Stomach smooth muscle (tissue), 2 donors: ENCODE data around the gene S100PBP.
A peak's percentile ranks its signal among the peaks of the same experiment; 100 is the strongest.

Experiments used
- H3K27ac ChIP-seq: one replicate; pipeline ENCODE4 v1.7.0; 2013; ENCODE audit warnings: mild to moderate bottlenecking, low read length, inconsistent platforms
- H3K27me3 ChIP-seq, 2 donors: one replicate each; pipeline ENCODE4 v1.7.0; 2013; ENCODE audit warnings: low read length in 2 of 2; ENCODE audit not compliant: insufficient read depth in 2 of 2, control insufficient read depth in 1 of 2
- H3K36me3 ChIP-seq, 2 donors: one replicate each; pipeline ENCODE4 v1.7.0; 2013; ENCODE audit warnings: low read length in 2 of 2; ENCODE audit not compliant: control insufficient read depth in 2 of 2, insufficient read depth in 2 of 2
- H3K4me1 ChIP-seq: one replicate; pipeline ENCODE4 v1.7.0; 2013; ENCODE audit warnings: low read length; ENCODE audit not compliant: control insufficient read depth, insufficient read depth
- H3K4me3 ChIP-seq, 2 donors: one replicate each; pipeline ENCODE4 v1.7.0; 2013; ENCODE audit warnings: low read length in 2 of 2
- H3K9ac ChIP-seq, 2 donors: one replicate each; pipeline ENCODE4 v1.7.0; 2013; ENCODE audit warnings: low read length in 2 of 2, mild to moderate bottlenecking in 1 of 2
- H3K9me3 ChIP-seq, 2 donors: one replicate each; pipeline ENCODE4 v1.7.0; 2013; ENCODE audit warnings: low read length in 2 of 2; ENCODE audit not compliant: control insufficient read depth in 2 of 2
- donor health status: healthy.
- donor health status: Pancreatic carcinoma.

The S100PBP gene

DNA sequence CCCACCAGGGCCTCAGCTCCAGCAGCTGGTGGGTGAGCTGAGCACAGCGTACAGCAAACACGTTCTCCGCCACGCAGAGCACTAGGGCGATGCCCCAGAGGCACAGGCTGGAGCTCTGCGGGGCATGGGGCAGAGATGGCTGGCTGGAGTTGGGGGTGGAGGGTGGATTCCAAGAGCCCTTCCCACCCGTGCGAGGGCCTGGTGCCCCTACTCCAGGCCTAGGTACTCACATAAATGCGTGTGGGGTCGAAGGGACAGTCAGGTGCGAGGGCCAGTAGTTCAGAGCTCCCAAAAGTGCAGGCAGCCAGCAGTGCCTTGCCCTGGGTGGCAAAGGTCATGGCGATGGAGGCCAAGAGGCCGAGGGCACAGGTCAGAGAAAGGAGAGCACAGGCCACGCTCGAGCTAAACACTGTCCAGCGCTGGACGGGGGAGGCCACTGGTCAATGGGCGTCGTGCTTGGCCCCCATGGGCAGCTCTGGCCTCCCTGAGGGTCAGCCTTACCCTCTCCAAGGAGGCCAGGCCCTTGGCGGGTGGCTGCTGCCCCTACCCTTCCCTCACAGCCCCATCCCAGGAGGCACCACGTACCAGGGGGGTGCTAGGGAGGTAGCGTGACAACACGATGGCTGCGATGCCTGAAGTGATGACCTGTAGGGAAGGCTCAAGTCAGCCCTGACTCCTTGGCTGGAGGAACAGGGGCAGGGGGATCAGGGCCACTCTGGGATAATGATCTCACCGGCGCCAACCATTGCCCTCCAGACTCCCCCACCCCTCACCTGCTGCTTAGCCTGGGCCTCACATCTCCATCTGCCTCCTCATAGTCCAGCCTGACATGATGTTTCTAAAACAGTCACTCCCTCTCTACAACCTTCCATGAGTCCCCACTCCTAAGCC is 78.1 kb downstream of the S100PBP start:
- Histone ChIP-seq H3K4me1 (peaks cover 16% of the 10 kb centered on the region), H3K4me3 (no peak overlapping the region), H3K27ac (no peak overlapping the region), H3K9ac (no peak overlapping the region), H3K36me3 (peaks cover 0 to 2% of the 10 kb centered on the region in 2 donors), H3K9me3 (no peaks in the 10 kb centered on the region), H3K27me3 (peaks cover 13 to 26% of the 10 kb centered on the region in 2 donors)

DNA sequence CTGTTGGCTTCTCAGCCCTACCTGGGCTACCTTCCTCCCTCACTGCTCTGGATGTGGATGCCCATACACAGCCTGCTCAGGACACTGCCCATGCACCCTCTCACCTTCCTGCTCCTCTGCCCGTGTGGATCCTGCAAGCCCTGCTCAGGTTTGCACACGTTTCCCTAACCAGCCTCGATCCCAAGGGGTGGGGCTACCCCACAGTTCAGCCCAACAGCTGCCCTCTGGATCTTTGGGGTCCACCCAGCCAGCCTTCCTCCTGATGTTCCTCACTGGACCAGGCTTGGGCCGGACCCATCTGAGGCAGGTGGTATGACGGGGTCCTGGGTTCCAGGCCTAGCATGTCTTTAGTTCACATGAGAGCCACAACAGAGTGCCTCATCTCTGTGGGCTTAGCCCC is 79.0 kb downstream of the S100PBP start:
- H3K27ac ChIP-seq = no peak overlapping the region
- H3K4me1 ChIP-seq = peaks cover 21% of the 10 kb centered on the region
- H3K36me3 ChIP-seq = peaks cover 0 to 2% of the 10 kb centered on the region in 2 donors
- H3K27me3 ChIP-seq = peaks cover 13 to 21% of the 10 kb centered on the region in 2 donors
- H3K9ac ChIP-seq = no peak overlapping the region
- H3K4me3 ChIP-seq = no peak overlapping the region
- no peaks in the 10 kb centered on the region for H3K9me3 ChIP-seq

DNA sequence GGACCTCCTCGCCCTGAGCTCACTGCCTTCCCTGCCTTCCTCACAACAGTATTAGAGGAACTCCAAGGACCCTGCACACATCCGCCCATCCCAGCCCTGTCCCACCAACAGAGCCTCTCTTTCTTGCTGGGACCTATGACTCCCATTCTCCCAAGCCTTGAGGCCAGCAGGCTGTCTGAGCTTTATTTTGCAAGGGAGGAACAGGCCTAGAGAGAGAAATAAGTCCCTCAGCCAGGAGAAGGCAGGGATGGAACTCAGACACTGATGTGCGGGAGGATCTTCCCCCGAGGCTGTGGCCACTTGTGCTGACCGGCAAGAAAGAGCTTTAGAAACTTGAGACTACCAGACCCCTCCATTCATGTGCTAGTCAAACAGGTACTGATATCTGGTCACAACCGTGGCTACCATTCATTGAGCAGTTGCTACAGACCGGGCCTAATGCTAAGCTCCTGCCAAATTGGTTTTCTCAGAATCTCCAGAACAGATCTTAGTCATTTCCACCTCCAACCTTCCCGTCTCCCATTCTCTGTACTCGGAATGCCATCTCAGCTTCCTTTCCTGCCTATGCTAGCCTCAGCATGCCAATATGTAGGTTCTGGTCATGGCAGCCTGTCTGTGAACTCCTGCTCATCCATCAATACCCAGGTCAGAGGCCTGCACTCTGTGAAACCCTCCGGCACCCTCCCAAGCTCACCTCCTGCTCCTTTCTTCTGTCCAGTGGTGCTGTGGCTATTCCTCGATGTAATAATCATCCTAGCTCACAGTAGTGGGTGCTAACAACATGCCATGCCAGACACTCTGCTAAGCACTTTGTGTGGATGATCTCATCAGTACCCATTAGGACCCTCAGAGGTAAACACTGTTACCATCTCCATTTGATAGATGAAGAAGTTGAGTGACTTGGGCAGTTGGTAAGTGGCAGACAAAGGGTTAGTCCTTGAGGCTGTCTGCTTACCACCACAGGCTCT is 79.9 kb downstream of the S100PBP start:
- Histone ChIP-seq H3K4me1 (peaks cover 24% of the 10 kb centered on the region), H3K9ac (no peak overlapping the region), H3K27me3 (peaks cover 6 to 16% of the 10 kb centered on the region in 2 donors), H3K4me3 (no peak overlapping the region), H3K27ac (no peak overlapping the region), H3K36me3 (peaks cover 0 to 2% of the 10 kb centered on the region in 2 donors), H3K9me3 (no peaks in the 10 kb centered on the region)

DNA sequence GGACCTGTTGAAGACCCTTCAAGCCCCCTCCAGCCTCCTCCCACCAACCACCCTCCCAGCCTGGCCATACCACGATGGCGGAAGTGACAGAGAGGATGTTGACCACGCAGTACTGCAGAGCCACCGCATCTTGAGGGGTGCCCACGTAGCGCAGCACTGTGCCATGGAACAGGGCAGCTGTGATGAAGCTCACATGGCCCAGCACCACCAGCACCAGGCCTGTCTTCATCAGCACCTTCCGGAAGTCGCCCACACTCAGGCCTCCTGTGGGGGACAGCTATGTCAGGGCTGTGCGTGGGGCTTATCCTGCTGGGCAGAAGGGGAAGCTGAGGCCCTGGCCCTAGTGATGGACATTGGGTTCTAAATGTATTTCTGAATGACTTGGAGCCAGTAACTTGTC is 80.6 kb downstream of the S100PBP start:
- Histone ChIP-seq H3K27me3 (peaks cover 2 to 11% of the 10 kb centered on the region in 2 donors), H3K36me3 (peaks cover 0 to 2% of the 10 kb centered on the region in 2 donors), H3K4me1 (peaks cover 18% of the 10 kb centered on the region), H3K9me3 (no peaks in the 10 kb centered on the region), H3K9ac (no peak overlapping the region), H3K4me3 (no peak overlapping the region), H3K27ac (no peak overlapping the region)

DNA sequence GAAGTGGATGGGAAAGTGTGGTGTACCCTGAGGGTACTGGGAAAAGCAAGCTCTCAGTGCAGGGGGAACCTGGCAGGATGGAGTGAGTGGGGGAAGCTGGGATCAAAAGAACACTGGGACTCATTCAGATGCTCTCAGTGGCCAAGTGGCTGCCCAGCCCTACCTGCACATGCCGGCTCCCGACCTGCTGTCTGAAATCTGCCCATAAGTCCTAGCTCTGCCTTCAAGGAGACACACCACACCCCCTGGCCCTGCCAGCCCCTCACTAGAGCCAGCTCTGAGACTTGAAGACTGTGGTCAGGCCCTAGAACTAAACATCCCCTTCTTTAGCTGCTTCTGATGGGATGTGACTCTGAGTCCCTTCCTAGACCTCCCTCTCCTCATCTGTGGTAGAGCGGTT is 81.5 kb downstream of the S100PBP start:
- peaks cover 0 to 2% of the 10 kb centered on the region in 2 donors for H3K36me3 ChIP-seq
- H3K9ac ChIP-seq = no peak overlapping the region
- H3K27me3 ChIP-seq = peaks cover 2 to 5% of the 10 kb centered on the region in 2 donors
- no peaks in the 10 kb centered on the region for H3K9me3 ChIP-seq
- no peak overlapping the region for H3K27ac ChIP-seq
- H3K4me1 ChIP-seq = peaks cover 13% of the 10 kb centered on the region
- H3K4me3 ChIP-seq = no peak overlapping the region

DNA sequence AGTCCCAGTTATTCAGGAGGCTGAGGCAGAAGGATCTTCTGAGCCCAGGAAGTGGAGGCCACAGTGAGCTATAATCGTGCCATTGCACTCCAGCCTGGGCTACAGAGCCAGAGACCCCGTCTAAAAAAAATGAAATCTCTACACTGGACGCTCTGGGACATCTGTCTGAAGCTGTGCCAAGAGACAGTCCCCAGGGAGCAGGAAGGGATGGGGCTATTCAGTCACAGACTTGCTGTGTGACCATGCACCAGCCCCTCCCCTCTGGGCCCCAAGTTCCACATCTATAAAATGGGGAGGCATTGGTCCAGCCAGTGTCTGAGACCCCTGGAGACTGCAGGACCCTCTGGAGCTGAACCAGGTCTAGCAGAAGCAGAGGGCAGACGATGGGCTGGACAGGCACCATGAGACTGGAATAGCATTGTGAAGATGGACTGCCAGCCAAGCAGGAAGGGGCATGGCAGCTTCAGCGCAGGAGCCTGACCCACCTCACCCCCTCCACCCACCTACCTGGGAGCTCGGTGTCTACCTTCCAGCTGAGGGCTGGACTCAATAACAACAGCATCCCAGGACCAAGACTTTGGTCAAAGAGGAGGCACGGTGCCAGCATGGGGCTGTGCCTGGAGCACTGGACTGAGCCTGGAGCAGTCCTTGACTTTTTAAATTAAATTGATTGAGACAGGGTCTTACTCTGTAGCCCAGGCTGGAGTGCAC is 82.3 kb downstream of the S100PBP start:
- H3K27ac ChIP-seq = no peak overlapping the region
- H3K4me3 ChIP-seq = no peak overlapping the region
- H3K27me3 ChIP-seq = peaks cover 2 to 3% of the 10 kb centered on the region in 2 donors
- H3K4me1 ChIP-seq = peaks cover 13% of the 10 kb centered on the region
- H3K9me3 ChIP-seq = no peaks in the 10 kb centered on the region
- H3K36me3 ChIP-seq = peaks cover 0 to 2% of the 10 kb centered on the region in 2 donors
- no peak overlapping the region for H3K9ac ChIP-seq

DNA sequence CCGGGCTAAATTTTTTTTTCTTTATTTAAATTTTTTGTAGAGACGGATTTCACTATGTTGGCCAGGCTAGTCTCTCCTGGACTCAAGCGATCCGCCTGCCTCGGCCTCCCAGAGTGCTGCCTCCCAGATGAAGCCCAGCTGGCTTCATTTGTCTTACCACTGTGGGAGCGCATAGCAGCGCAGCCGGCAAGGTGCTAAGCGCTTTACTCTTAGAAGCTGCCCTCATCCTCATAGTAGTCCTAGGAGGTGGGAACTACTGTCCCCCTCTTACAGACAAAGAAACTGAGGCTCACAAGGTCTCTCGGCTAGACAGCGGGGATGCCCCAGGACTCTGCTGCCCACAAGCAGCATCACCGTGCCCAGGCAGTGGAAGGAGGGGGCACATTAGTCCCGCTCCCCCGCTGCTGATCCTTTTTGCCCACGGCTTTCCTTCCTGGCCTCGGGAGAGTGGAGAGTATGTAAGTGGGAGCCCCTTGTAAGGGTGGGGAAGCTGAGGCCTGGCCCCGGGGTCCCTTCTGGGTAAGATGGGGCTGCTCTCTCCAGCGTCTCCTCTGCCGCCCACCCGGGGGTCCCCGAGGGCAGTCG is 83.0 kb downstream of the S100PBP start:
- Histone ChIP-seq H3K27ac (no peak overlapping the region), H3K4me3 (peak overlapping the region; percentile 75 to 80), H3K9ac (peak overlapping the region; percentile 58 to 64), H3K36me3 (peaks cover 0 to 2% of the 10 kb centered on the region in 2 donors), H3K27me3 (peaks cover 2 to 3% of the 10 kb centered on the region in 2 donors), H3K9me3 (no peaks in the 10 kb centered on the region), H3K4me1 (peaks cover 13% of the 10 kb centered on the region)

DNA sequence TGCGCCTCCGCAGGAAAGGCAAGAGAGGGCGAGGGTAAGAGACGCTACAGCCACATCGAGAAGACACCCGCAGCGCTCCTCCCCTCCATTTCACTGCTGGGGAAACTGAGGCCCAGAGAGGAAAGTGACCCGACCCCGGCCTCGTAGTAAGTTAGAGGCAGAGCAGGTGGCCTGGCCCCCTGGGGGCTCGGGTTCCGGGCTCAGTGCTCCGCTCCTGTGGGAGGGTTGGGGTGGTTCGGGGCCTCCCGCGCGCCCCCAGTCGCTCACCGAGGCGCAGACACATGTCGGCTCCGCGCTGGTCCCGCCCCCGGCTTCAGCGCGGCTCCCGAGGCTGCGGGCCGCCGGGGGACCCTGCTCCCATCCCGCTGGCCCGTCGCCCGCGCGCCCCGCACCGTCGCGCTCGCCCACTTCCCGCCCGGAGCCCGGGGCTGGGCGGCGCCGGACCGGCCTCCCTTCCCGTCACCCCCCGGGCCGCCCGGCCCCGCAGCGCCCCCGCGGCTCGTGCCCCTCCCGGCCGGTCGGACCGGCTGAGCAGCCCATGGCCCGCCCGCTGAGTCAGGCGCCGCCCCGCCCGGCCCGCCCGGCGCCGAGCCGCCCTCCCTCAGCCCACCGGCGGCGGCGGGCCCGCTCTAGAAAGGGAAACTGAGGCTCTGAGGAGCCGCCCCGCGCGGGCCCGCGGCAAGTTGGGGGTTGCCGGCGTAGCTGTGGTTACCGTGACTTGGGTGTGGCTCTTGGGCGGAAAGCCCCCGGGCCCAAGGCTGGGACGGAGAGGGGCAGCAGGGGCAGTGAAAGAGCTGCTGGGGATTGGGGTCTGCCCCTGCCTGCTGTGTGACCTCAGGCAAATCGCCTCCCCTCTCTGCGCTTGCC is 83.7 kb downstream of the S100PBP start, which contains the start of gene TMEM54:
Gene TMEM54, minus strand, starts transcription at position 434 of the 867 bp plus-strand sequence. Its CDS starts 151 bp downstream, at position 283.
- peak within 1 kb of the TSS; percentile 71 to 73 for H3K9ac ChIP-seq
- H3K4me1 ChIP-seq = peaks cover 13% of the 10 kb centered on the region
- H3K9me3 ChIP-seq = no peaks in the 10 kb centered on the region
- H3K27me3 ChIP-seq = peaks cover 2 to 3% of the 10 kb centered on the region in 2 donors
- H3K36me3 ChIP-seq = peaks cover 0 to 2% of the 10 kb centered on the region in 2 donors
- H3K27ac ChIP-seq = no peak within 1 kb of the TSS
- H3K4me3 ChIP-seq = peak within 1 kb of the TSS; percentile 75 to 80

DNA sequence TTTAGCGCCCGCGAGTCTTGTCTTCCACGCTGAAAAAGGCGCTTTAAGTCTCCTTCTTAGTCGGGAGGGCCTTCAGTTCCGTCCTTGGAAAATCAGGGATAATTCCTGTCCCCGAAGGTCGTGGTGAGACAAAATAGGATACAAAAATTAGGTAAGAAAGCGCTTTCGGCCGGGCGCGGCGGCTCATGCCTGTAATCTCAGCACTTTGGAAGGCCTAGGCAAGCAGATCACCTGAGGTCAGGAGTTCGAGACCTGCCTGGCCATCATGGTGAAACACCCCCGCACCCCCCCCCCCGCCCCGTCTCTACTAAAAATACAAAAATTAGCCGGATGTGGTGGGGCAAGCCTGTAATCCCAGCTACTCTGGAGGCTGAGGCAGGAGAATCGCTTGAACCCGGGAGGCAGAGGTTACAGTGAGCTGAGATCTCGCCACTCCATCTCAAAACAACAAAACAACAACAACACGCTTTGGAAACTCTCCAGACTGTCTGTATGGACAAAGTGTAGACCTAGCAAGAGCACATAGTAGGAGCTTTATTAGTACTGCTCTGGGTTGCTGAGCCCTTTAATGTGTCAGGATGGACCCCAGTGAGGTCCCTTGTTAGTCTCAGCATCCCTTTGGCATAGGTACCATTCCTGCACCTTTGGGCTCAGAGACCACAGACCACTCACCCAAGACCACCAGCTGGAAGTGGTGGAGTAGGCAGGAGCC is 84.5 kb downstream of the S100PBP start:
- Histone ChIP-seq H3K27ac (no peak overlapping the region), H3K27me3 (peaks cover 2 to 3% of the 10 kb centered on the region in 2 donors), H3K4me1 (peaks cover 13% of the 10 kb centered on the region), H3K9me3 (no peaks in the 10 kb centered on the region), H3K36me3 (peaks cover 0 to 2% of the 10 kb centered on the region in 2 donors), H3K4me3 (peak overlapping the region; percentile 75 to 79), H3K9ac (peak overlapping the region; percentile 71 to 73)
